DMS114 treated with DMSO at 0.1 percent for 48 hours (cell line): ENCODE results near the gene ROR1.
"Not testable (repeated sequence)": the region's sequence is repeated elsewhere in the genome, so short reads cannot be mapped to it uniquely, and the experiment has no call there.

Experiments
- DNase-seq: peaks from one replicate; lab custom pipeline; 2025; ENCODE audit not compliant: unreplicated experiment; lab: John Stamatoyannopoulos, UW

ROR1 gene

DNA sequence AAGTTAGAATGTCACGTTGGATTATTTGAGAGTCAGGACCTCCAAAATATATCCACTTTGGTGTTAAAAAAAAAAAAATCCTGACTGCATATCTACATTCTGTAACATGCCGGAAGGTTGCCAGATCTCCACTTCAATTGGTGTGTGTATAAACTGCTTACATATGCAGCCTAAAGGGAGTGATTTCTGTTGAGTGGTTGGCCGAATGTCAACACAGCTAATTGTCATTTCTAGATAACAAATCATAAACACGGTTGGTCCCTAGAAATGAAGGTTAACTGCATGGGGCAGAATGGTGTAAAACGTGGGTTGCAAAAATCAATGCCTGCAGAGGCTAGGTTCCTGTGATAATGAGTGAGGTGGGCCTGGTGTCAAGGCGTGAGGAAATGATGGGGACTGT is 15.0 kb upstream of the ROR1 start:
- no peak for DNase-seq

DNA sequence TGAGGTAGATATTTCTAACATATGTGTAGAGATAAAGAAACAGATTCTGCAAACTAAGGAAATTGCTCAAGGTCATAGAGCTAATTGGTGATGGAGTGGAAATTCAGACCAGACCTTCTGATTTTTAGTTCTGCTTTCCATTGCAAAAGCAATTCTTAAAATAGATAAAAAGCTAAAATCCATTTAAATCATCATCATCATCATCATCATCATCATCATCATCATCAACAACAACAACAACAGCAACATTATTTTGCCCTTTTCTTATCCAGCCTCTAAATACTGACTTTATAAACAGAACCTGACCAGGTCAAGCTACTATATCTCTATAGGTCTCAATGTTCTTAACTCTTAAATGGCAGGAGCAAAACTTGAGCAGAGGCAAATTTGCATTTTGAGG is 14.0 kb upstream of the ROR1 start:
- DNase-seq: no peak

- DNase-seq: no peak
These were observed 3.4 kb upstream of the ROR1 start for GRCh38 chr1:63770381-63770780.

DNA sequence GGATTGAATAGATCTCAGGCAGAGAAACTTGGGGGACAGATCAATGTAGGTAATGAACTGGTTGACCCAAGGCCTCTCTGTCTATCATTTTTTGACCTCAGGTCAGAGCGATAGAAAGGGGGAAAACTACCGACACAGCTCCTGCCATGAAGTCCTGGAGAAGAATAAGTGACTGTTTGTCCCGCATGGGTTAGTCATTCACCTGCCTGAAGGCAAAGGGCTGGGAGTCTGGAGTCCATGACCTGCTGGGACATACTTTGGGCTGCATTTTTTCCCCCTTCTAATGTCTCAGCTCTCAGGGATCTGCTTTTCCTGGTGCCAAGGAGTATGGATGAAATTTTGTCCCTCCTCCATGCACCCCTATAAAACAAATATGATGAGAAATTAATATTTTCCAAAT is 1.6 kb upstream of the ROR1 start:
- DNase-seq: no peak

DNA sequence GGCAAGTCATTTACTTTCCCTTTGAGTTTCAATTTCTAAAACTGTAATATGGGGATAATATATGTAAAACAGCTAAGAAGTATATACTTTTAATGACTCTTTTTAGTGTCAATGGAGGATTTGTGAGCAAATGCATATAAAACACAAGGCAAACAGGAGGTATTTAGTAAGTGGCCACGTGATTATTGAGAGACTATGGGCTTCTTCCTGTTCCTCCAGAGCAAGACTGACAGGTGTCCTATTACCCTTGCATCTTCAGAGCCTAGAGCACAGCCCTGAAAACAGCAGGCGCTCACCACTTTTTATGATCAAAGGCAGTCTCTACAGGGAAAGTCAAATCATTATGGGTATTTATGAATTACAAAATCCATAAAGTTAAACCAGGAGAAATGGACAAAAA is 941 bp upstream of the ROR1 start:
- no peak for DNase-seq

DNA sequence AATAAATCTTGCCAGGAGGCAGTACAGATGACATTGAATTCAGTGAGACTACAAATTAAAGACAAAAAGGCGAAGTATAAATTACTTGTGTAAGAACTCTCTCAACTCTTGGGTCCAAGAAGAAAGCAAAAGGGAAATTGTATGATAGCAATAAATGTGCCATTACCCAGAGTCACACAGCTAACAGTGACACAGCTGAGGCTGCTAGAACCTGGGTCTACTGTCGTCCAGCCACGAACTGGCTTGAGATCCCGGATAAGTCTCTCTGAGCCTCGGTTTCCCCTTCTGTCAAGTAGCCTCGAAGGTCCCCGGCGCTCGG is 362 bp upstream of the ROR1 start:
- DNase-seq: no peak

- DNase-seq: peak; percentile 13
These were observed 1.0 kb downstream of the ROR1 start for GRCh38 chr1:63774617-63775417.

DNA sequence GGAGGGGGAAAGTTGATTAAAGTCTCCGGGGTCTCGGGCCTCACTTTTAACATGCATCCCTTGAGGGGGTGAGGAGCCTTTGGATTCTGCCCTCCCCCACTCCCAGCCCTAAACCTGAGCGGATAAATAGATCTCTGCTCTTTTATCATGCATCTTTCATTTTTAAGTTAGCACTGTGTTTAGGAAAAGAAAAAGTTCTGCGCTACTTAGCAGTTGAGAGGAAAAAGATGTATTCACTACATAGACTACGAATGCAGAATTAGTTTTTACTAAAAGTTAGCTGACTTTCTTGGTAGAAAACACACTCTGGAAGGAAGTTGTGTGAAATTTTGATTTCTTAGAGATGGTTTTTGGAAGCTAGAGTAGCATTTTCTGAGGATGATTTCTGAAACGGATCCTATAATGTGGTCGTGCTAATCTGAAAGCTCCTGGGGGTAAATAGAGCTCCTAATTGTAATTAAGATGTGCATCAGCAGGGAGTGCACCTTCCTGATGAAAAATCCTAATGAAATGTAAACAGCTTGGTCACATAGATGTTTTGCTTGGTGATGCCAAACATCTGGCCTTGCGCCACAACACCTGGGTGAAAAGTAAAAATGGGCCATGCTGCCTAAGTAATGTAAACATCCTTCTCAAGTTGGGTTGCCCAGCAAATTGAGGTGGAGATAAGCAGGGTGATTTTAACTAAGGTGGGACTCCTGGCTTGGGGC is 1.8 kb downstream of the ROR1 start:
- DNase-seq: no peak

DNA sequence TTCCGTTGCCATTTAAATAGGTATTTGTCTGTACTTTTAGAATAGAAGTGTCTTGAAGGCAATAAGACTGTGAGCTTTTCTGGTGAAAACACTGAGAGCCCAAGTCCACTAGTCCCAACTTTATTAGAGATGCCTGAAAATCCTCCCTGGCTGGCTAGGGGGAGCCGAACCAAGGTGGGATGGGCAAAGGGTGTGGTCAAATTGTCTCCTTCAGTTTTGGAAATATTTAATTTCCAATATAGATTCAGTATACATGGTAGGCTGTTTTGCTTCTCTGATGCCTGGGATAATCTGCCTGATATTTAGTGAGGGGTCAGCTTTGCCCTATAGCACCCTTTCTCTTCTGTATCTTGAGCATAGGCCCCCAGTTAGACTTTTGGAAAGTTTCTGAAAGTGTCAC is 3.5 kb downstream of the ROR1 start:
- no peak for DNase-seq

DNA sequence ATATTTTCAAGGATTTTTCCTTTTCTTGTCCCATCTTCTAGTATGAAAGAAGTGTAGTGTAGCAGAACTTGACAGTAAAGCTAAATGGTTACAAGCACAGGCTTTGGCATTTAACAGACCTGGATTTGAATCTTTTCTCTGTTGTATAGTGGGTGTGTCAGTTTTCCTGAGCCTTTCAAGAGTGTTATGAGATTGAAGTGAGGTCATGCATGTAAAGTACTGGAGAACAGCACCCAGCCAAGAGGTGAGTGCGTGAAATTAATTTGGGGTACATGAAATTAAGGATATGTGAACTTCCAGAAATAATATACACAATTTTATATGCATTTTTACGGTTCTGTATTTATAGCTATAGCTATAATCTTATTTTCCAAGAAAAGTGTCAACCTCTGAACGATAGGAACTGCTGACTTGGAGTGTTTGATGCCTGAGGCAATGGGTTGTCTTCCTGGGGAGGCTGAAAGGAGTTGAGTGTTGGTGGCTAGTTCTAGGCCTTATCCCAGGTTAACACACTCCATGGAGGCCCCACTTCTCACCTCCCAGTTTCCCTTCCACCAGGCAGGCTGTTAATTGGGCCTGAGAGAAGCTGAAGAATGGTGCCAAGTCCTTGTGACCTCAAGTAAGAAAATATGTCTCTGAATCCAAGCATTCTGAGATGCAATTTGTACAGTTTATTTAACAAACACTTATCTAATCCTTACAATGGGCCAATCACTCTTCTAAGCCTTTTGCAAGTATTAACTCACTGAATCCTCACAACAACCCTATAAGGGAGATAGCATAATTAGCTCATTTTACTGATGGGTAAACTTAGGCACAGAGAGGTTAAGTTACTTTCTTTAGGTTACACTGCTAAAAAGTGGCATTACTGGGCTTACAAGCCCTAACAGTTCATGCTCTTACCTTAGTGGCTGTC is 4.4 kb downstream of the ROR1 start:
- no peak for DNase-seq

- no peak for DNase-seq
These were observed 5.8 kb downstream of the ROR1 start for GRCh38 chr1:63779338-63780211.

DNA sequence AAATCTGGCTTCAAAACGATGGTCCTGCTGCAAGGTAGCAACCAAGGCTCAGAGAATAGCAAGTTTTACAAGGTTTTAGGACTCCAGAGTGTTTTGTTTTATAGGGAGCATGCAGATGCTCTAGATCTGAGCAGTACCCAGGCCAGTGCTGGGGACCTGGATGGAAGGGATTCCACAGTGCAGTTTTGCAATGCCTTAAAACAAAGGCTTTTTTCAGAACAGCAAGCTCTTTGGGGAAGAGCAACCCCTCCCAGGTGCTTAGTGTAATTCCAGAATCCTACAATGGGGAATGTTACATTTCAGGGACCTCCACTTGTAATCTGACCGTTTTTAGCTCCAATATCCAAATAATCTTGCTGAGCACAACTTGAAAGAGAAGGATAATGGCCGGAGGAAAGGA is 6.7 kb downstream of the ROR1 start:
- DNase-seq: no peak

DNA sequence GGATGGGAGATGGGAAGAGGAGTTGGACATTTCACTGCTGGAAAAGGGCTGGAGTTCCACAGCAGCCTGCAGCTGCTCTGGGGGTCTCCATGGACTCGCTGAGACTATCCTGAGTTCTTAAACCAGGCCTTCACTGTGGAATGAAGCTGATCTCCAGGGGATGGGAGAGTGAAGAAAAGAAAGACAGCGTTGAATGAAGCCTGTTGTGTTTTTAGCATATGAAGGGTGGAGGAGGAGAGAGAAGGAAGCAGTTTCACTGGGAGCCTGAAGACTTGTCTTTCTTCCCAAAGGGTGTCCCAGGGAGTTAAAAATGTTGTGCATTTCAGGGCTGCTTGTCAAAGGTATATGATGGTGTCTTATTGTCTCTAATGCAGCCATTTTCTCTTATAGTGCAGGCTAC is 9.2 kb downstream of the ROR1 start:
- no peak for DNase-seq

DNA sequence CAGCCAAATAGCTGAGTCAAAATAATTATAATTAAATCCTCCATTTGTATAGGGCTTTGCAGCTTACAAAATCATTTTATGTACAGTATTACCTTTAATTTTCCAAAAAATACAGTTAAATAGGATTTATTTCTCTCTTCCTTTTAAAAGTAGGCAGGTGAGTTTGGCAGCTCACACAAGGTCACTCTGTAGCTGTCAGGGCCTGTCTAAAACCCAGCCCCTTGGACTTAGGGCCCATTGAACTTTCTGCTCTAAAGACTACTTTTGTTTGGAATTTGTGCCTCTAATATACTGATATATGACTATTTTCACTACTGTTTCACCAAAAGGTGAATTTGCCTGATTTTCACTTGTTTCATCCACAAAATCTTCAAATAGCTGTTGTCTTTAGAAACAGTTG is 10.3 kb downstream of the ROR1 start:
- DNase-seq: no peak

DNA sequence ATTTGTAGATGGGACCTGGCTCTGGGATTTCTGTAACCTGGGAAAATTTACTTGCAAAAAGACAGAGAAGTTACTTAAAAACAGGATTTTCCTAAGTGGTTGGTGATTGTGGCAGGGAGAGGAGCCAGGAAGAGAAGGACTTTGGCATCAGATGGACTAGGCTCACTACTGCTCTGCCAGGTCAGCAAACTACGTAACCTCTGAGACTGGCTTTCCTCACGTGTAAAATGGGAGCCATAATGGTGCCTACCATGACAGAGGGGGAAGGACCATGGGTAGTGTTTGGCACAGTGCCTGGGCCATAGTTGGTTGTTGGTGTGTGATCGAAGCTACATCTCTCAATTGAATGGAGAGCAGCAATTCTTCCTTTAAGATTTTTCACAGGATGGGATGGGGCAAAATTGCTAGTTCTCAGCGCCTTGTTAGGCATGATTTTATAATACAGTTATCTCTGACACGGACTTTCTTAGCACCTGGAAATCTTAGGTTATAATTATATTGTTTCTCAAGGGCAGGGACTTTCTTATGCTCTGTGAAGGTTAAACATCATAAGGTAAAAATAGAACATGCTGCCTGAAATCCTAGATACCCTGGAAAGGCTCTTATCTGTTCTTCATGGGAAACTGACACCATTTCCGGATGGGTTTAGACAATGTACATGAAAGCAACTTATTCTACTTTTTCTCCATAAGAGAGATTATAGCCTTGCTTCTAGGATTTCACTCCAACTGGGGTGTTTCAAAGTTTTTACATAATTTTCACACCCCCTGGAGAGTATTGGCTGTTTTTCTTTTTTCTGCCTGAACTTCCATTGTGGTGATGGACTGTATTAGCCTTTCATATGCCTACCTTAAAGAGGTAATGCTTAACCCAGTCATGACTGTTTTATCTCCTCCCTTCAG is 10.9 kb downstream of the ROR1 start:
- no peak for DNase-seq

- DNase-seq: not testable (repeated sequence)
These were observed 13.5 kb downstream of the ROR1 start for GRCh38 chr1:63787270-63787669.

DNA sequence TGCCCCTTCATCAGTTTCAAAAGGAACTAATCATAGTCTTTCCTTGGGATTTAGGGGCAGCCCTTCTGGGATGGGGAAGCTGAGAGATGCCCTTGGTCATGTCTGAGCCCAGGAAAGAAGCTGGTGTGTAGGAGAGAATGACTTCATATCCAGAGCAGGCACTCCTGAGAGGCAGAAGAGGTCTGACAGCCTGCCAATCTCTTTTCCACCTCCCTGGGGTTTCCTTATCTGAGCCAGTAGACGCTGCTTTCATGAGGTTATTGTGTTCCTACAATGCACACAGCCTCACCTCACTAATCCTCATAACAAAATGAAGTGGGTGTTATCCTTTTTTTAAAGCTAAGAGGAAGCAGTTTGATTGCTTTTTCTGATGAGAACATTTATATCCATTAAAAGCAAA is 14.1 kb downstream of the ROR1 start:
- DNase-seq: no peak

DNA sequence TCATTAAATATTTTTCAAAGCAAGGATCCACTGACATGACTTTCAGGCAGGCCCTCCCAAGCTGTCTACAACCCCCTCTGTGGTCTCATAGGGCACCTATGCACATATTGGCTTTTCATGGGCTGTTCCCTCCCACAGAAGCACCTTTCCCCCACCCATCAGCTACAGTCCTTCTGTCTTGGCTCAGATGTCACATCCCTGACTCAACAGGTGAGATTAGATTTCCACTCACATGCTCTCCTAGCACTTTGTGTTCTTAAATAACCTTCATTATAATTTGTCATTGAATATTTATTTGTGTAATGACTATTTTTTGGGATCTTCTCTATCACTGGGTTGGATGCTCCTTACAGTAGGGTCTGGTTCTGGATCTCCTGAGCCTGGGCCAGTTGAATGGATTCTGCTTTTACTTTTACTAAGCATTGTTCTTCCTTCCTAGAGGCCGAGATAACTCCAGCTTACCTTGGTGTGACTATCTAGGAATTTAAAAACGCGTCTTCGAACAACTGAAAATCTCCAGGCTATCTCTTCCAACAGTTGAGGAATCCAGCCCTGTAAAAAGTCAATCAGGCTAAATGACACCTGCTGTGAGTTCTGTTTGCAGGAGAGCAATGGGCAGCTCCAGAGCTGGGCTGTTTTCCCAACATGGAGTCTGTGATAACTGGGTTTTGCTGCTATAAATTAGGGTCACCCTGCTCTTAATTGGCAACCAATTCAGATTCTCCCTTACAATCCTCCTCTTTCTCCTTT is 16.2 kb downstream of the ROR1 start:
- no peak for DNase-seq

DNA sequence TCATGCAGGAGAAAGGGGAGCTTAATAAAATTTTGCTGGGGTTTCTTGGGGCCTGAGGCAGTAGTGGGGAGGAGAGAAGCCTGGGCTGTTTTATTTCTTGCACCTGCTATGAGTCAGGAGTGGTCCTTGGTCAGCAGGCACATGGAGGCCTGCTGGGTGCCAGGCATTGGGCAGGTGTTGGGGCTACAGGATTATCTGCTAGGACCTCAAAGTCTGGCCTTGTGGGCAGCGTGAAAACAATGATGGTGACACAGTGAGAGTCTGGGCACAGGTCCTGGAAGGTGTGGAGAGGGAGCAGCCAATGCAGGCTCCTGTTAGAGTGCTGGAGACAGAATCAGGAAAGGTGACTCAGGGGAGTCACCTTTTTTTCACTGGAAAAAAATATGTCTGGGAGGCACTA is 17.2 kb downstream of the ROR1 start:
- DNase-seq: no peak
